ENCODE measurements around the gene FSD1.

FSD1 gene

GRCh38 chr19:4303819-4304537 lies 420 bp upstream of the FSD1 start:
- no peak for TF ChIP-seq TCF12 (IDR thresholded peaks at IDR 0.05; ENCODE audit: low read depth)
- TF ChIP-seq TEAD4 (IDR thresholded peaks at IDR 0.05), result no peak

GRCh38 chr19:4305257-4305612 lies 837 bp downstream of the FSD1 start:
- no peak for TF ChIP-seq FOXM1 (IDR thresholded peaks at IDR 0.05; ENCODE audit: borderline replicate concordance, low read depth)
- TF ChIP-seq, protein P1, sequence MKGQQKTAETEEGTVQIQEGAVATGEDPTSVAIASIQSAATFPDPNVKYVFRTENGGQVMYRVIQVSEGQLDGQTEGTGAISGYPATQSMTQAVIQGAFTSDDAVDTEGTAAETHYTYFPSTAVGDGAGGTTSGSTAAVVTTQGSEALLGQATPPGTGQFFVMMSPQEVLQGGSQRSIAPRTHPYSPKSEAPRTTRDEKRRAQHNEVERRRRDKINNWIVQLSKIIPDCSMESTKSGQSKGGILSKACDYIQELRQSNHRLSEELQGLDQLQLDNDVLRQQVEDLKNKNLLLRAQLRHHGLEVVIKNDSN (IDR thresholded peaks at IDR 0.05), result no peak
- no peak for TF ChIP-seq TEAD4 (IDR thresholded peaks at IDR 0.05)
- no peak for TF ChIP-seq ZBTB7A (IDR thresholded peaks at IDR 0.05; ENCODE audit: low read depth)
- TF ChIP-seq NFIC (IDR thresholded peaks at IDR 0.05), result no peak

GRCh38 chr19:4305659-4306058 lies 1.3 kb downstream of the FSD1 start:
- TF ChIP-seq TAF1 (IDR thresholded peaks at IDR 0.05; ENCODE audit: low read depth) (no peak), ZBTB7A (IDR thresholded peaks at IDR 0.05; ENCODE audit: low read depth) (no peak), CEBPB (IDR thresholded peaks at IDR 0.05) (no peak)
- TF ChIP-seq, protein P1 (IDR thresholded peaks at IDR 0.05), result no peak

- TF ChIP-seq CEBPB (IDR thresholded peaks at IDR 0.05) (no peak), YY1 (IDR thresholded peaks at IDR 0.05; ENCODE audit: low read depth) (no peak), FOXM1 (IDR thresholded peaks at IDR 0.05; ENCODE audit: borderline replicate concordance, low read depth) (no peak), MAX (IDR thresholded peaks at IDR 0.05) (no peak), NFIC (IDR thresholded peaks at IDR 0.05) (no peak), TCF12 (IDR thresholded peaks at IDR 0.05; ENCODE audit: low read depth) (no peak), TEAD4 (IDR thresholded peaks at IDR 0.05) (no peak), CREB1 (IDR thresholded peaks at IDR 0.05; ENCODE audit: low read depth) (no peak), TAF1 (IDR thresholded peaks at IDR 0.05; ENCODE audit: low read depth) (no peak), ZBTB7A (IDR thresholded peaks at IDR 0.05; ENCODE audit: low read depth) (no peak), RAD21 (IDR thresholded peaks at IDR 0.05; ENCODE audit: low read depth) (no peak), EGR1 (IDR thresholded peaks at IDR 0.05) (no peak)
- TF ChIP-seq, protein P1 (IDR thresholded peaks at IDR 0.05), result no peak
Observed at GRCh38 chr19:4310247-4311121, 6.1 kb downstream of the FSD1 start.

- no peak for TF ChIP-seq TEAD4 (IDR thresholded peaks at IDR 0.05)
- no peak for TF ChIP-seq YY1 (IDR thresholded peaks at IDR 0.05; ENCODE audit: low read depth)
- no peak for TF ChIP-seq MAX (IDR thresholded peaks at IDR 0.05)
- no peak for TF ChIP-seq TAF1 (IDR thresholded peaks at IDR 0.05; ENCODE audit: low read depth)
- TF ChIP-seq TCF12 (IDR thresholded peaks at IDR 0.05; ENCODE audit: low read depth), result no peak
- TF ChIP-seq, protein P1 (IDR thresholded peaks at IDR 0.05), result no peak
- no peak for TF ChIP-seq NFIC (IDR thresholded peaks at IDR 0.05)
- TF ChIP-seq EP300 (IDR thresholded peaks at IDR 0.05; ENCODE audit: borderline replicate concordance), result no peak
- TF ChIP-seq FOXM1 (IDR thresholded peaks at IDR 0.05; ENCODE audit: borderline replicate concordance, low read depth), result no peak
- TF ChIP-seq, protein P2, sequence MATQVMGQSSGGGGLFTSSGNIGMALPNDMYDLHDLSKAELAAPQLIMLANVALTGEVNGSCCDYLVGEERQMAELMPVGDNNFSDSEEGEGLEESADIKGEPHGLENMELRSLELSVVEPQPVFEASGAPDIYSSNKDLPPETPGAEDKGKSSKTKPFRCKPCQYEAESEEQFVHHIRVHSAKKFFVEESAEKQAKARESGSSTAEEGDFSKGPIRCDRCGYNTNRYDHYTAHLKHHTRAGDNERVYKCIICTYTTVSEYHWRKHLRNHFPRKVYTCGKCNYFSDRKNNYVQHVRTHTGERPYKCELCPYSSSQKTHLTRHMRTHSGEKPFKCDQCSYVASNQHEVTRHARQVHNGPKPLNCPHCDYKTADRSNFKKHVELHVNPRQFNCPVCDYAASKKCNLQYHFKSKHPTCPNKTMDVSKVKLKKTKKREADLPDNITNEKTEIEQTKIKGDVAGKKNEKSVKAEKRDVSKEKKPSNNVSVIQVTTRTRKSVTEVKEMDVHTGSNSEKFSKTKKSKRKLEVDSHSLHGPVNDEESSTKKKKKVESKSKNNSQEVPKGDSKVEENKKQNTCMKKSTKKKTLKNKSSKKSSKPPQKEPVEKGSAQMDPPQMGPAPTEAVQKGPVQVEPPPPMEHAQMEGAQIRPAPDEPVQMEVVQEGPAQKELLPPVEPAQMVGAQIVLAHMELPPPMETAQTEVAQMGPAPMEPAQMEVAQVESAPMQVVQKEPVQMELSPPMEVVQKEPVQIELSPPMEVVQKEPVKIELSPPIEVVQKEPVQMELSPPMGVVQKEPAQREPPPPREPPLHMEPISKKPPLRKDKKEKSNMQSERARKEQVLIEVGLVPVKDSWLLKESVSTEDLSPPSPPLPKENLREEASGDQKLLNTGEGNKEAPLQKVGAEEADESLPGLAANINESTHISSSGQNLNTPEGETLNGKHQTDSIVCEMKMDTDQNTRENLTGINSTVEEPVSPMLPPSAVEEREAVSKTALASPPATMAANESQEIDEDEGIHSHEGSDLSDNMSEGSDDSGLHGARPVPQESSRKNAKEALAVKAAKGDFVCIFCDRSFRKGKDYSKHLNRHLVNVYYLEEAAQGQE (IDR thresholded peaks at IDR 0.05; ENCODE audit: low read depth), result no peak
- no peak for TF ChIP-seq RAD21 (IDR thresholded peaks at IDR 0.05; ENCODE audit: low read depth)
- no peak for TF ChIP-seq CREB1 (IDR thresholded peaks at IDR 0.05; ENCODE audit: low read depth)
- no peak for TF ChIP-seq ZBTB7A (IDR thresholded peaks at IDR 0.05; ENCODE audit: low read depth)
- TF ChIP-seq EGR1 (IDR thresholded peaks at IDR 0.05), result no peak
- TF ChIP-seq CEBPB (IDR thresholded peaks at IDR 0.05), result no peak
Observed at GRCh38 chr19:4313847-4314490, 9.6 kb downstream of the FSD1 start.

- no peak for TF ChIP-seq RAD21 (IDR thresholded peaks at IDR 0.05; ENCODE audit: low read depth)
- TF ChIP-seq TCF12 (IDR thresholded peaks at IDR 0.05; ENCODE audit: low read depth), result no peak
- TF ChIP-seq TEAD4 (IDR thresholded peaks at IDR 0.05), result no peak
- no peak for TF ChIP-seq ZBTB7A (IDR thresholded peaks at IDR 0.05; ENCODE audit: low read depth)
- TF ChIP-seq, protein P1 (IDR thresholded peaks at IDR 0.05), result no peak
- TF ChIP-seq FOXM1 (IDR thresholded peaks at IDR 0.05; ENCODE audit: borderline replicate concordance, low read depth), result no peak
- TF ChIP-seq MAX (IDR thresholded peaks at IDR 0.05), result no peak
- no peak for TF ChIP-seq TAF1 (IDR thresholded peaks at IDR 0.05; ENCODE audit: low read depth)
- TF ChIP-seq YY1 (IDR thresholded peaks at IDR 0.05; ENCODE audit: low read depth), result no peak
- TF ChIP-seq, protein P2 (IDR thresholded peaks at IDR 0.05; ENCODE audit: low read depth), result no peak
- TF ChIP-seq CREB1 (IDR thresholded peaks at IDR 0.05; ENCODE audit: low read depth), result no peak
Observed at GRCh38 chr19:4316956-4317355, 12.6 kb downstream of the FSD1 start.

All from Ishikawa (cell line).